Measurements from ENCODE around the gene ARR3. TPM values are rescaled to one million over a fixed set of nuclear protein-coding genes. Genes with fewer than 3 reads are reported as not detected.
"Not testable (repeated sequence)": the region's sequence is repeated elsewhere in the genome, so short reads cannot be mapped to it uniquely, and the experiment has no call there.

Gene ARR3
- total and polyA plus RNA-seq, 9 donors: 0.16 to 0.61 (median 0.46) TPM; not detected in 3

- no peaks in the 10 kb centered on the region for H3K36me3 ChIP-seq (ENCODE audit: control insufficient read depth, insufficient read depth, low read length)
- no peak overlapping the region for H3K4me3 ChIP-seq (ENCODE audit: low read length)
- no peak for DNase-seq
- 79% methylated on average over 4 of the region's 4 CpGs for WGBS (ENCODE audit: insufficient coverage)
- no peaks in the 10 kb centered on the region for H3K9me3 ChIP-seq (replicated peaks; ENCODE audit: control insufficient read depth, low read depth, low read length)
- no peaks in the 10 kb centered on the region for H3K27me3 ChIP-seq (ENCODE audit: control insufficient read depth, insufficient read depth, low read length)
- H3K4me1 ChIP-seq (ENCODE audit: control insufficient read depth, insufficient read depth, low read length): no peaks in the 10 kb centered on the region
- H3K27ac ChIP-seq (ENCODE audit: low read length): no peak overlapping the region
Measured at GRCh38 chrX:70322784-70323183, 54.6 kb downstream of the ARR3 start.

DNA sequence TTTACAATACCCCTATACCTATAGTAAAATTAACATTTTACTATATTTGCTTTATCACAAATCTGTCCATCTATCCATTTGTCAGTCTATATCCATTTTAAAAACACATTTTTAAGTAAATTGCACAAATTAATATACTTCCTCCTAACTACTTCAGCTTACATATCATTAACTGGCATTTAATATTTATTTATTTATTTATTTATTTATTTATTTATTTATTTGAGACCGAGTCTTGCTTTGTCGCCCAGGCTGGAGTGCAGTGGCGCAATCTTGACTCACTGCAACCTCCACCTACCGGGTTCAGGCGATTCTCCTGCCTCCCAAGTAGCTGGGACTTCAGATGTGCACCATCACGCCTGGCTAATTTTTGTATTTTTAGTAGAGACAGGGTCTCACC, 55.5 kb downstream of the ARR3 start:
- not testable (repeated sequence) for H3K4me1 ChIP-seq (ENCODE audit: control insufficient read depth, insufficient read depth, low read length); H3K27me3 ChIP-seq (ENCODE audit: control insufficient read depth, insufficient read depth, low read length); H3K36me3 ChIP-seq (ENCODE audit: control insufficient read depth, insufficient read depth, low read length); H3K4me3 ChIP-seq (ENCODE audit: low read length); H3K27ac ChIP-seq (ENCODE audit: low read length); H3K9me3 ChIP-seq (replicated peaks; ENCODE audit: control insufficient read depth, low read depth, low read length); DNase-seq
- WGBS (ENCODE audit: insufficient coverage): no CpG with 5 or more reads among the region's 6 CpGs

- Histone ChIP-seq H3K27ac (ENCODE audit: low read length) (no peak overlapping the region), H3K4me3 (ENCODE audit: low read length) (no peak overlapping the region), H3K4me1 (ENCODE audit: control insufficient read depth, insufficient read depth, low read length) (no peaks in the 10 kb centered on the region), H3K9me3 (replicated peaks; ENCODE audit: control insufficient read depth, low read depth, low read length) (no peaks in the 10 kb centered on the region), H3K27me3 (ENCODE audit: control insufficient read depth, insufficient read depth, low read length) (no peaks in the 10 kb centered on the region), H3K36me3 (ENCODE audit: control insufficient read depth, insufficient read depth, low read length) (no peaks in the 10 kb centered on the region)
- DNase-seq: no peak
- no CpG with 5 or more reads among the region's 2 CpGs for WGBS (ENCODE audit: insufficient coverage)
Measured at GRCh38 chrX:70324326-70324725, 56.2 kb downstream of the ARR3 start.

GRCh38 chrX:70331161-70331560, 63.0 kb downstream of the ARR3 start:
- DNase-seq: no peak
- Histone ChIP-seq H3K4me1 (ENCODE audit: control insufficient read depth, insufficient read depth, low read length) (no peaks in the 10 kb centered on the region), H3K27ac (ENCODE audit: low read length) (no peak overlapping the region), H3K4me3 (ENCODE audit: low read length) (no peak overlapping the region), H3K27me3 (ENCODE audit: control insufficient read depth, insufficient read depth, low read length) (no peaks in the 10 kb centered on the region), H3K9me3 (replicated peaks; ENCODE audit: control insufficient read depth, low read depth, low read length) (no peaks in the 10 kb centered on the region), H3K36me3 (ENCODE audit: control insufficient read depth, insufficient read depth, low read length) (no peaks in the 10 kb centered on the region)
- WGBS (ENCODE audit: insufficient coverage): no CpG with 5 or more reads among the region's 1 CpG

Other genes starting within 250 kb of the ARR3 start
- not detected for gene AWAT2, start 218.4 kb upstream of the ARR3 start, total RNA-seq
- gene AWAT2, start 218.4 kb upstream of the ARR3 start, polyA plus RNA-seq (ENCODE audit: insufficient read depth in 1 of 8, insufficient read length in 8 of 8, low replicate concordance in 1 of 8): under 1 TPM in 1 of 8 donors, not detected in 7; 0.08 TPM
- not detected for gene OTUD6A, start 205.9 kb upstream of the ARR3 start, total RNA-seq
- not detected for gene OTUD6A, start 205.9 kb upstream of the ARR3 start, polyA plus RNA-seq (ENCODE audit: insufficient read depth in 1 of 8, insufficient read length in 8 of 8, low replicate concordance in 1 of 8)
- 120 TPM for gene IGBP1, start 134.9 kb upstream of the ARR3 start, total RNA-seq
- 100 to 1,000 TPM in 6 of 8 donors, 10 to 100 TPM in 2; 88.3 to 122 (median 105) TPM for gene IGBP1, start 134.9 kb upstream of the ARR3 start, polyA plus RNA-seq (ENCODE audit: insufficient read depth in 1 of 8, insufficient read length in 8 of 8, low replicate concordance in 1 of 8)
- not detected for gene DGAT2L6, start 90.9 kb upstream of the ARR3 start, total RNA-seq
- gene DGAT2L6, start 90.9 kb upstream of the ARR3 start, polyA plus RNA-seq (ENCODE audit: insufficient read depth in 1 of 8, insufficient read length in 8 of 8, low replicate concordance in 1 of 8): not detected
- gene AWAT1, start 33.7 kb upstream of the ARR3 start, total RNA-seq: not detected
- under 1 TPM in 1 of 8 donors, not detected in 7; 0.13 TPM for gene AWAT1, start 33.7 kb upstream of the ARR3 start, polyA plus RNA-seq (ENCODE audit: insufficient read depth in 1 of 8, insufficient read length in 8 of 8, low replicate concordance in 1 of 8)
- gene P2RY4, start 8.1 kb upstream of the ARR3 start, total RNA-seq: 0.09 TPM
- under 1 TPM in 5 of 8 donors, not detected in 3; 0.10 to 0.27 (median 0.20) TPM for gene P2RY4, start 8.1 kb upstream of the ARR3 start, polyA plus RNA-seq (ENCODE audit: insufficient read depth in 1 of 8, insufficient read length in 8 of 8, low replicate concordance in 1 of 8)
- gene RAB41, start 13.8 kb downstream of the ARR3 start, total RNA-seq: not detected
- under 1 TPM; 0.24 to 0.80 (median 0.64) TPM for gene RAB41, start 13.8 kb downstream of the ARR3 start, polyA plus RNA-seq (ENCODE audit: insufficient read depth in 1 of 8, insufficient read length in 8 of 8, low replicate concordance in 1 of 8)
- 30.7 TPM for gene PDZD11, start 21.6 kb downstream of the ARR3 start, total RNA-seq
- gene PDZD11, start 21.6 kb downstream of the ARR3 start, polyA plus RNA-seq (ENCODE audit: insufficient read depth in 1 of 8, insufficient read length in 8 of 8, low replicate concordance in 1 of 8): 10 to 100 TPM; 36.6 to 46.6 (median 40.2) TPM
- 5.1 TPM for gene KIF4A, start 21.8 kb downstream of the ARR3 start, total RNA-seq
- 10 to 100 TPM in 3 of 8 donors, 1 to 10 TPM in 5; 5.8 to 12.7 (median 9.2) TPM for gene KIF4A, start 21.8 kb downstream of the ARR3 start, polyA plus RNA-seq (ENCODE audit: insufficient read depth in 1 of 8, insufficient read length in 8 of 8, low replicate concordance in 1 of 8)
- 0.09 TPM for gene GDPD2, start 155.0 kb downstream of the ARR3 start, total RNA-seq
- 1 to 10 TPM in 1 of 8 donors, under 1 TPM in 7; 0.38 to 1.0 (median 0.54) TPM for gene GDPD2, start 155.0 kb downstream of the ARR3 start, polyA plus RNA-seq (ENCODE audit: insufficient read depth in 1 of 8, insufficient read length in 8 of 8, low replicate concordance in 1 of 8)
- 5.5 TPM for gene DLG3, start 176.5 kb downstream of the ARR3 start, total RNA-seq
- 1 to 10 TPM; 4.7 to 9.0 (median 6.5) TPM for gene DLG3, start 176.5 kb downstream of the ARR3 start, polyA plus RNA-seq (ENCODE audit: insufficient read depth in 1 of 8, insufficient read length in 8 of 8, low replicate concordance in 1 of 8)